GM12874 (cell line): Measurements from ENCODE around the gene SDR39U1.

ENCODE experiments used
- CTCF ChIP-seq: IDR thresholded peaks from 2 replicates; pipeline ENCODE4 v1.5.1; 2011; ENCODE audit warnings: low read depth, mild to moderate bottlenecking, control low read depth, low read length, moderate library complexity; ENCODE audit not compliant: insufficient read depth

The SDR39U1 gene

GRCh38 chr14:24437020-24437735 is 5.4 kb downstream of the SDR39U1 start:
- no peak for TF ChIP-seq CTCF

DNA sequence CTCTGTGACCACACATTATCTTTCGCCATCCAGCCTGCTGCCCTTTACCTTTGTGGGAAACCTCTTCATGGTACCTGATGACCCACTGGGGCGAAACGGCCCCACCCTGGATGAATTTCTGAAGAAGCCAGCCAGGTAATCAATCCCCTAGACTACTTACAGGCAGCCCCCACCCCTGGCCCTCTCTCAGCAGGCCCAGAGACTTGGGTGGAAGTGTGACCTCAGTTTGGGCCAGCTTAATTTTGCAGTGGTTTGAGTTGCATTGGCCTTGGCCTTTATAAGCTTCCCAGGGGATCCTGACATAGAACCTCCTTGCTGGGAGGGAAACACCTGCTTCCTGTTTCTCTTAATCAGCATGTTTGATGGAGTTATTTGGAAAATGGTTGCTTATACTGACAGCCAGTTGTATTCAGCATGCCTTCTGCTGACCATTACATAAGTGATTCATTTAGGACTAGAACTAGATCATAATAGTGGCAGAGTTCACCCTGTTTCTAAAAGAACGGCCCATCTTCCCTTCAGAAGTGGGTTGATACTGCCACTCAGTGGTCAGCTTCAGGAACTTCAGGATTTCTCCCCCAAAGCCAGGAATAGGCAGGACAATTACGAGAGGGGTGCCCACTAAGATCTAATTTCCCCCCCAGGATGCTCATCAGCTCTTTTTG is 6.1 kb downstream of the SDR39U1 start:
- peak; percentile 63 for TF ChIP-seq CTCF

- TF ChIP-seq CTCF, result no peak
Observed at GRCh38 chr14:24435998-24436354, 6.6 kb downstream of the SDR39U1 start.

DNA sequence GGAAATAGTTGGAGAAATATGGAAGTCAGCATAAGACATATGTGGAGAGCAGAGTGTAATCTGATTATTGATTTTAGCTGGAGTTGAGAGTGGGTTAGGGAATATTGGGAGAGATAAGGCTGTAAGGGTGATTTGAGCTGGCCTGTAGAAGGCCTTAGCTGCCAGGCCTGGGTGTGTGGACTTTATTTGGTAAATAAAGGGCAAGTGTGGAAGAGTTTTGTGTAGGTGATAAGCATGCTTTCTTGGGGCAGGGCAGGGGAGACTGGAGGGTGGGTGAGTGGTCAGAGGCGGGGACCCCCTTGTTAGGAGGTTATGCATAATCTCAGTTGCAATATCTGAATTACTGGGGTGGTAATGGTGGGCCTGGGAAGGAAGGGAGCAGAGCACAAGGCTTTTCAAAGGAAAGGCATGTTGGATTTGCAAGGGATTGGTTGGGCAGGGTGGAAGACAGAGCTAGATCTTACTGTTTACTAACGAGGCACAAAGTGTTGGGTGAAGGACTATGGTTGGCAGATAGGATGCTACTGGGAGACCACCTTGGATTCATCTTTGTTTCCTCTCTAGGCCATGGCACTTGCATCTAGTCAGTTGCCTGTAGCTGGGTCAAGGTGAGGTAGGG is 7.3 kb downstream of the SDR39U1 start:
- no peak for TF ChIP-seq CTCF

- TF ChIP-seq CTCF, result no peak
Observed at GRCh38 chr14:24434676-24435075, 7.9 kb downstream of the SDR39U1 start.

GRCh38 chr14:24434036-24434435 is 8.5 kb downstream of the SDR39U1 start:
- no peak for TF ChIP-seq CTCF

GRCh38 chr14:24432259-24433131 is 10.1 kb downstream of the SDR39U1 start:
- no peak for TF ChIP-seq CTCF
